MM.1S (cell line): Measurements from ENCODE around the gene CFD.
"Not testable (repeated sequence)": the region's sequence is repeated elsewhere in the genome, so short reads cannot be mapped to it uniquely, and the experiment has no call there.

Experiments used
- EZH2phosphoT487 ChIP-seq: fragments of 300-600 bp; sonication (generic); IDR thresholded peaks from 2 replicates; pipeline ENCODE4 v1.6.1; 2018; ENCODE audit warnings: antibody characterized with exemption, low read length
- TF ChIP-seq, protein P1 (sequence below): fragments of 300-600 bp; sonication (generic); IDR thresholded peaks from 2 replicates; pipeline ENCODE4 v1.5.1; 2016; ENCODE audit warnings: antibody characterized with exemption, low read length, mixed read lengths

- TF ChIP-seq, protein P1, sequence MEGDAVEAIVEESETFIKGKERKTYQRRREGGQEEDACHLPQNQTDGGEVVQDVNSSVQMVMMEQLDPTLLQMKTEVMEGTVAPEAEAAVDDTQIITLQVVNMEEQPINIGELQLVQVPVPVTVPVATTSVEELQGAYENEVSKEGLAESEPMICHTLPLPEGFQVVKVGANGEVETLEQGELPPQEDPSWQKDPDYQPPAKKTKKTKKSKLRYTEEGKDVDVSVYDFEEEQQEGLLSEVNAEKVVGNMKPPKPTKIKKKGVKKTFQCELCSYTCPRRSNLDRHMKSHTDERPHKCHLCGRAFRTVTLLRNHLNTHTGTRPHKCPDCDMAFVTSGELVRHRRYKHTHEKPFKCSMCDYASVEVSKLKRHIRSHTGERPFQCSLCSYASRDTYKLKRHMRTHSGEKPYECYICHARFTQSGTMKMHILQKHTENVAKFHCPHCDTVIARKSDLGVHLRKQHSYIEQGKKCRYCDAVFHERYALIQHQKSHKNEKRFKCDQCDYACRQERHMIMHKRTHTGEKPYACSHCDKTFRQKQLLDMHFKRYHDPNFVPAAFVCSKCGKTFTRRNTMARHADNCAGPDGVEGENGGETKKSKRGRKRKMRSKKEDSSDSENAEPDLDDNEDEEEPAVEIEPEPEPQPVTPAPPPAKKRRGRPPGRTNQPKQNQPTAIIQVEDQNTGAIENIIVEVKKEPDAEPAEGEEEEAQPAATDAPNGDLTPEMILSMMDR, result not testable (repeated sequence)
- TF ChIP-seq EZH2phosphoT487, result not testable (repeated sequence)
These were observed 32.1 kb downstream of the CFD start for GRCh38 chr19:891421-892200.
